Measurements from ENCODE around the gene MFN2.
"Not testable (repeated sequence)": the region's sequence is repeated elsewhere in the genome, so short reads cannot be mapped to it uniquely, and the experiment has no call there.

MFN2 gene

GRCh38 chr1:11997081-11997850 lies 17.0 kb downstream of the MFN2 start:
- DNase-seq (ENCODE audit: low read depth in 4 of 4, low spot score in 1 of 4) = no peak

- no peak for DNase-seq (ENCODE audit: low read depth in 4 of 4, low spot score in 1 of 4)
These were observed 18.4 kb downstream of the MFN2 start for GRCh38 chr1:11998636-11999035.

DNA sequence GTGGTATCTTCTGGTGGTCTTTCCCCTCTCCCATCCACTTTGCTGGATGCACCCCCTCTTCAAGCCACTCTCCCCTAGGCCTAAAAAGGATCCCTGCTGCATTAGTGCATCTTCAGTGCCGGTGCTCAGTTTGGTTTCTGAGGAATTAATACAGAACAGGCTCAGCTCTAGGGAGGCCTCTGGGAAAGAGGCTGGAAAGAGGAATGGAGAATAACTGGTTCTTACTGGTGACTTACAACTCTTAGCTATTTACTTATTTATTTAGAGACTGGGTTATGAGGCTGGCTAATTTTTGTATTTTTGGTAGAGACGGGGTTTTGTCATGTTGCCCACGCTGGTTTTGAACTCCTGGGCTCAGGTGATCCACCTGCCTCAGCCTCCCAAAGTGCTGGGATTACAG lies 19.0 kb downstream of the MFN2 start:
- DNase-seq (ENCODE audit: low read depth in 4 of 4, low spot score in 1 of 4) = no peak

DNA sequence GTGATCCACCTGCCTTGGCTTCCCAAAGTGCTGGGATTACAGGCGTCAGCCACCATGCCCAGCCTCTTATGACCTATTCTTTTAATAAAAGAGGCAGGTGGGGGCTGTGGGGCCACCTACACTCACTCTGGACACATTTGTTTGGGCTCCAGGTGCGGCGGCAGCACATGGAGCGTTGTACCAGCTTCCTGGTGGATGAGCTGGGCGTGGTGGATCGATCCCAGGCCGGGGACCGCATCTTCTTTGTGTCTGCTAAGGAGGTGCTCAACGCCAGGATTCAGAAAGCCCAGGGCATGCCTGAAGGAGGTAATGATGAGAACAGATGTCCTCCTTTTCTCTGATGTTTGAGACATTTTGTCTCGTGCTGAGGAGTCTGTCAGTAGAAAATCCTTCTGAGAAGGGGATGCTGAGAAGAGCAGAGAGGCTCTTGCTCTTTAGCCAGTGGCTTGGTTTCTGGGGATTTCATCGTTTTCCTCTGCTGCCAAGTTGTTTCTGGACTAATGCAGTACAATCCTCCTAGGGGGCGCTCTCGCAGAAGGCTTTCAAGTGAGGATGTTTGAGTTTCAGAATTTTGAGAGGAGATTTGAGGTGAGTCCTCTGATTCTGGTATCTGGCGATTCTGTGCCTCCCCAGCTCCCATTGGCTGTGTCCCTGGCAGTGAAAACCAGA lies 21.1 kb downstream of the MFN2 start:
- peak in 3 of 4 experiments; percentile 18 to 32 (median 23) for DNase-seq (ENCODE audit: low read depth in 4 of 4, low spot score in 1 of 4)

- DNase-seq (ENCODE audit: low read depth in 4 of 4, low spot score in 1 of 4) = no peak
These were observed 21.8 kb downstream of the MFN2 start for GRCh38 chr1:12001996-12002493.

- DNase-seq (ENCODE audit: low read depth in 4 of 4, low spot score in 1 of 4) = no peak
These were observed 23.5 kb downstream of the MFN2 start for GRCh38 chr1:12003762-12004161.

DNA sequence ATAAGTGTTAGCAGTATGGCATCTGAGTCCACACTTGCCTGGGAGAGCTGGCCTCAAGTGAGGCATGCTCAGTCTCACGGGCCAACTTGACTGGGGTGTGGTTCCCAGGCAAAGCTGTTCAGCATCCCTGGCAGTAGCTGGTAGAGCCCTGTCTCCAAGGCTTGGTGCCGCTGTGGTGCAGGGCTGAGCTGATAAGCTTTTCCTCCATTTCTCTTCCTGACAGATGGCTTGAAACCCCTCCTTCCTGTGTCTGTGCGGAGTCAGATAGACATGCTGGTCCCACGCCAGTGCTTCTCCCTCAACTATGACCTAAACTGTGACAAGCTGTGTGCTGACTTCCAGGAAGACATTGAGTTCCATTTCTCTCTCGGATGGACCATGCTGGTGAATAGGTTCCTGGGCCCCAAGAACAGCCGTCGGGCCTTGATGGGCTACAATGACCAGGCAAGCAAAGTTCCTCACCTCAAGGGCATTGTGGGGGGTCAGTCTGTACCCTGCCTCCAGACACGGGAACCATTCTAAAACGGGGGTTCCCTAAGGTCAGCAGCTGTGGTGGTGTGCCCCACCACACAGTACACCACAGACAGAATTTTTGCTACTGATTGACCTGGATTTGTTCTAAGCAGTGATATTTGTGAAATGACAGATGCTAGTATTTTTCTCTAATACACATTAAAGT lies 25.4 kb downstream of the MFN2 start:
- DNase-seq (ENCODE audit: low read depth in 4 of 4, low spot score in 1 of 4) = no peak

DNA sequence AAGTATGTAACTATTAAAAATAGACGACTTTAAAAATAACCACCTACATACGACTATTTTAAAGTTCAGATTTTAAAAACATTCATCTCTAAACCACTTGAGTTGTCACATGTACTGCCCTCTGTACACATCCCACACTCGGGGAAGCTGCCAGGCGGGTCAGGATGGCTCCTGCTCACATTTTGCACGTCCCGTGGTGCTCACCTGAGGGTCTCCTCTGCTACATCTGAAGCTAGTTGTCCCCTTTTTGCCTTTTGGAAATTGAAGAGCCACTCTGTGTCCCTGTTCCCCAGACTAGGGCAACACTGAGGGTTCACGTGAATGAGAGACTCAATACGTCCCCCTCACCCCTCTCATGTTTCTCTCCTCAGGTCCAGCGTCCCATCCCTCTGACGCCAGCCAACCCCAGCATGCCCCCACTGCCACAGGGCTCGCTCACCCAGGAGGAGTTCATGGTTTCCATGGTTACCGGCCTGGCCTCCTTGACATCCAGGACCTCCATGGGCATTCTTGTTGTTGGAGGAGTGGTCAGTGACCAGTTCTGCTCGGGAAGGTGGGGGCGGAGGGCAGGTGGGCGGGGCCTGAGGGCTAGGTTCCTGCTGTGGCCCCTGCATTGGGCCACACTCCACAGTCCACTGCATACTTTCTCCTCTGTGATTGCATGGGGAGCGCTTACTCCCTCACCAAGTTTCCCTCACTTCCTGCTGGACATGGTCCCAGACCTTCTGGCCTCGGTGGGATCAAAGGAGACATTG lies 26.1 kb downstream of the MFN2 start:
- no peak for DNase-seq (ENCODE audit: low read depth in 4 of 4, low spot score in 1 of 4)

DNA sequence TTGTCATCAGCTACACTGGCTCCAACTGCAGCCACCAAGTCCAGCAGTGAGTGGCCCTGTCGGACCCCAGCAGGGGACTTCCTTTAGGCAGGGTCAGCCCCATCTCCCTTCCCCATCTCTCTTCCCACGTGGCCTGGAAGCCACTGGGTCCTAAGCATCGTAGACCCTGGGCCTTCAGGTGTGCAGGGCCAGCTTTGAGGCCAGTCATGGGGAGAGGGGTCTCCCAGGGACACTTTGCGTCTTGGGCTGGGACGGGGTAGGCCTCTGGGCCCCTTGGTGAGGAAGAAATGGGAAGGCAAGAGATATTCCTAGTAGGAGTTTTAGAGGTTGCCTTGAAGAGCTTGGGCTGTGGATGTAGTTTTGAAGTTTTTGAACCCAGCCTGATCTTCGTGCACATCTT lies 27.0 kb downstream of the MFN2 start:
- DNase-seq (ENCODE audit: low read depth in 4 of 4, low spot score in 1 of 4) = no peak

DNA sequence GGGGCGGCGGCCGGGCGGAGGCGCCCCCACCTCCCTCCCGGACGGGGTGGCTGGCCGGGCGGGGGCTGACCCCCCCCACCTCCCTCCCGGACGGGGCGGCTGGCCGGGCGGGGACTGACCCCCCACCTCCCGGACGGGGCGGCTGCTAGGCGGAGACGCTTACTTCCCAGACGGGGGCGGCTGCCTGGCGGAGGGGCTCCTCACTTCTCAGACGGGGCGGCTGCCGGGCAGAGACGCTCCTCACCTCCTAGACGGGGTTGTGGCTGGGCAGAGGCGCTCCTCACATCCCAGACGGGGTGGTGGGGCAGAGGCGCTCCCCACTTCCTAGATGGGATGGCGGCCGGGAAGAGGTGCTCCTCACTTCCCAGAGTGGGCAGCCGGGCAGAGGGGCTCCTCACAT lies 28.1 kb downstream of the MFN2 start:
- DNase-seq (ENCODE audit: low read depth in 4 of 4, low spot score in 1 of 4) = not testable (repeated sequence)

DNA sequence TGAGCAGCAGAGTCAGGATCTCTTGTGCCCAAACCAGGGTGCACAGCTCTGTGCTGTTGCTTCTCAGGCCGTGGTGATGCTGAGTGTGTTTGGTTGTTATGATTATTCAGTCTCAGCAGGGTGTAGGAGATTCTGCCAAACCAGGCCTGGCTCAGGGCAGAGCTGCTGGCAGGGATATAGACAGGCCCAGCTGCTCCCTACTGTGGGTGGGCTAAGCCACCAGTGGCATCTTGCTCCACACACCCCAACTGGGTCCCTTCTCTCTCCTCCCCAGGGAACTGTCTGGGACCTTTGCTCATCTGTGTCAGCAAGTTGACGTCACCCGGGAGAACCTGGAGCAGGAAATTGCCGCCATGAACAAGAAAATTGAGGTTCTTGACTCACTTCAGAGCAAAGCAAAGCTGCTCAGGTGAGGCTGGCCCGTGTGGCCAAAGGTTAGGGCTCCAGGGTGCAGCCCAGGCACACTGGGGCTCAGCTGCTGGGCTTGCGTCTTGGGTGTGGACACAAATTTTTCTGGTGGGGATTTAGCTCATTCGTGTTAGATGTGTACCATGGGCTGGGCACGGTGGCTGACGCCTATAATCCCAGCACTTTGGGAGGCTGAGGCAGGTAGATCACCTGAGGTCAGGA lies 29.2 kb downstream of the MFN2 start:
- no peak for DNase-seq (ENCODE audit: low read depth in 4 of 4, low spot score in 1 of 4)

DNA sequence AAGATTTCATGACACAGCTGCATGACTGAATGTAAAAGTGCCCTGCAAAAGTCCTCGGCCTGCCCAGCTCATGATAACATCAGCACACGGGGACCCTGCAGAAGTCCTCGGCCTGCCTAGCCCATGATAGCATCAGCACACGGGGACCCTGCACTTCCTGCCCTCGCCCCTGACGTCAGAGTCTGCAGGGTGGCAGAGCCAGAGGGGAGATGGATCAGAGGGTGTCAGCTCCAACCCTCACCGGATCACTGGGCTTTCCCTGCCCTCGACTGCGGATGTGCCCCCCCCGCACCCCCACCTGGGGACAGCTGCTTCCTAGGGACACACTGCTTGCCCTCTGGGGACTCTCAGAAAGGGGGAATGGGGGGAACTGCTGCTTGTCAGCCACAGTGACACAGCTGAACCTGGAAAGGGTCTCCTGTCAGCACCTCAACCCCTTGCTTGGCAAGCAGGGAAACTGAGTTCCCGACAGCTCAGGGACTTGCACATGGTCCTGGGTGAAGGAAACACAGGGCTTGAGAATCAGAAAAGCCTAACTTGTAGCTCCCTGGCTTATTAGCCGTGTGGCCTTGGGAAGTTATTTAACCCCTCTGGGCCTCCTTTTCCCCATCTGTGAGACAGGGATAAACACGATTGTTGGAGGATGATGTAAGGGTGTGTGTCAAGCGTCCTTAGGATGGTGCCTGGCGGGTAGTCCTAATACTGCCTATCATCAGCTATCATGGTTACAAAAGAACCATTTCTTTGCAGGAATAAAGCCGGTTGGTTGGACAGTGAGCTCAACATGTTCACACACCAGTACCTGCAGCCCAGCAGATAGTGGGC lies 30.7 kb downstream of the MFN2 start:
- no peak for DNase-seq (ENCODE audit: low read depth in 4 of 4, low spot score in 1 of 4)

- DNase-seq (ENCODE audit: low read depth in 4 of 4, low spot score in 1 of 4) = no peak
These were observed 31.8 kb downstream of the MFN2 start for GRCh38 chr1:12011998-12012397.

DNA sequence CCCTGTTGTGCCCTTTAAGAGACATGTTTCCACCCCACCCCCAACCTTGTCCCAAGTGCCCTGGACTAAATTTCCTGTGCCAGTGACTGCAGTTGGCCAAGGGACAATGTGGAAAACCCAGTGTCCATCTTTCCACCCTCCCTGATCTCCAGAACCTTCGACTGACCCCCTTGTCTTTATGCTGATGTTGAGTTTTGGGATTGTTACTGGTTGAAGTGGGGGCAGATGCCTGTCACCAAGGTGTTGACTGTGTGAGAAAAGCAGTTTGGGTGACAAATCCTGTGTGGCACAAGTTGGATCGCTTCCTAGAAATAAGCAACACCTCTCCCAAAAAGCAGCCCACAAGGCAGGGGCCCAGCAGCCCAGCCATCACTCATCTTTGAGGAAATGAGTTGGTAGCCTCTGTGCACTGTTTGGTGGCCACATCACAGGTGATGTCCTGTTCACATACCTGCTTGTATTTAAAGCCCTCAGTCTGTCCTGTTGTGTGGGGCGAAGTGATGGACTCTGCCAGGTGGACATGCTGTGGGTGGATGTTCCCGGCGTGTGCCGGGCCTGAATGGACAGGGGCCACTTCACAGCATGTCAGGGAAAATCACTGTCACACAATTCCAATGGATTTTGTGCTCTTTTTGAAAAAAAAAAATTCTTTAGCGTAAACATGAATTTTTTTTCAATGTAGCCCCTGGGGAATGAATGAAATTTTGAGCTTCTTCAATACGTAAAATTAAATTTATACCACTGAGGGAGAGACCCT lies 32.5 kb downstream of the MFN2 start:
- no peak for DNase-seq (ENCODE audit: low read depth in 4 of 4, low spot score in 1 of 4)

GRCh38 chr1:12014141-12014991 lies 34.1 kb downstream of the MFN2 start:
- DNase-seq (ENCODE audit: low read depth in 4 of 4, low spot score in 1 of 4) = no peak

DNA sequence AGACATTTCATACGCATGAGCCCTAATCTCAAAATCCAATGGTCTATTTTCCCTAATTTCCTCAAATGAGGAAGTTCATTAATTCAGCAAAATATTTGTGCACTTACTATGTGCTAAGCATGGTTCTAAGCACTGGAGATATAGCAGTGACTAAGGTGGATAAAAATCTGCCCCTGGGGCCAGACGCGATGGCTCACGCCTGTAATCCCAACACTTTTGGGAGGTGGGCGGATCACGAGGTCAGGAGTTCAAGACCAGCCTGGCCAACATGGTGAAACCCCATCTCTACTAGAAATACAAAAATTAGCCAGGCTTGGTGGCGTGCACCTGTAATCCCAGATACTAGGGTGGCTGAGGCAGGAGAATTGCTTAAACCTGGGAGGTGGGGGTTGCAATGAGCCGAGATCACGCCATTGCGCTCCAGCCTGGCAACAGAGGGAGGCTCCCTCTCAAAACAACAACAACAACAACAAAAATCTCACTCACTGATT lies 34.8 kb downstream of the MFN2 start:
- DNase-seq (ENCODE audit: low read depth in 4 of 4, low spot score in 1 of 4) = no peak

- DNase-seq (ENCODE audit: low read depth in 4 of 4, low spot score in 1 of 4) = no peak
These were observed 35.3 kb downstream of the MFN2 start for GRCh38 chr1:12015499-12015898.

GRCh38 chr1:12016182-12016581 lies 35.9 kb downstream of the MFN2 start:
- DNase-seq (ENCODE audit: low read depth in 4 of 4, low spot score in 1 of 4) = no peak
